Fibroblast of lung (primary cell): ENCODE results near the gene EFCAB7. TPM values are rescaled to one million over a fixed set of nuclear protein-coding genes. Genes with fewer than 3 reads are reported as not detected.

Experiments used
- DNase-seq, 2 donors: peaks; one replicate each; pipeline versions ENCODE4 v3.0.0 to v3.0.0-alpha.2; 2010; ENCODE audit warnings: low read depth in 2 of 2
- H2AFZ ChIP-seq: 2 replicates; pipeline ENCODE4 v1.5.1; 2012; ENCODE audit warnings: low read length, control low read depth, inconsistent platforms
- H3K27ac ChIP-seq: 2 replicates; pipeline ENCODE4 v1.5.1; 2011; ENCODE audit warnings: low read length, control low read depth; ENCODE audit not compliant: insufficient read depth
- H3K27me3 ChIP-seq: 2 replicates; pipeline ENCODE4 v1.5.1; 2011; ENCODE audit warnings: mild to moderate bottlenecking, low read length; ENCODE audit not compliant: control insufficient read depth, insufficient read depth
- H3K36me3 ChIP-seq: 2 replicates; pipeline ENCODE4 v1.5.1; 2011; ENCODE audit warnings: low read length; ENCODE audit not compliant: control insufficient read depth, insufficient read depth
- H3K4me1 ChIP-seq: 2 replicates; pipeline ENCODE4 v1.5.1; 2011; ENCODE audit warnings: low read length; ENCODE audit not compliant: control insufficient read depth, insufficient read depth; ENCODE audit errors: extremely low read depth
- H3K4me2 ChIP-seq: 2 replicates; pipeline ENCODE4 v1.5.1; 2011; ENCODE audit warnings: low read length, control low read depth; ENCODE audit not compliant: insufficient read depth; ENCODE audit errors: extremely low read depth
- H3K4me3 ChIP-seq, 4 experiments: fragments of 200-600 bp in 1 of 4; sonication (generic) in 1 of 4; replicated peaks in 1 of 4; 2 replicates each; pipeline ENCODE4 v1.5.1; 2011 to 2016; ENCODE audit warnings: low read length in 4 of 4, low read depth in 3 of 4, mild to moderate bottlenecking in 3 of 4, control low read depth in 2 of 4, inconsistent platforms in 1 of 4, mixed read lengths in 1 of 4; ENCODE audit not compliant: insufficient read depth in 1 of 4; ENCODE audit errors: control extremely low read depth in 1 of 4
- H3K79me2 ChIP-seq: 2 replicates; pipeline ENCODE4 v1.5.1; 2012; ENCODE audit warnings: mild to moderate bottlenecking, low read length, inconsistent platforms; ENCODE audit not compliant: control insufficient read depth, insufficient read depth
- H3K9ac ChIP-seq: 2 replicates; pipeline ENCODE4 v1.5.1; 2011; ENCODE audit warnings: mild to moderate bottlenecking, low read length, control low read depth; ENCODE audit not compliant: insufficient read depth
- H3K9me3 ChIP-seq: 2 replicates; pipeline ENCODE4 v1.5.1; 2012; ENCODE audit warnings: low read depth, low read length; ENCODE audit not compliant: control insufficient read depth, insufficient read depth
- H4K20me1 ChIP-seq: 2 replicates; pipeline ENCODE4 v1.5.1; 2011; ENCODE audit warnings: low read length; ENCODE audit not compliant: control insufficient read depth, insufficient read depth; ENCODE audit errors: extremely low read depth
- EZH2 ChIP-seq: IDR thresholded peaks from 2 replicates; pipeline ENCODE4 v1.5.1; 2012; ENCODE audit warnings: low read length, control low read depth, mild to moderate bottlenecking; ENCODE audit errors: missing control alignments
- polyA plus RNA-seq, 2 donors: library from polyadenylated mRNA; depleted of rRNA in 1 of 2; stranded (reverse) in 1 of 2; unstranded in 1 of 2; fragments of >200 nt; gene quantifications; 2 replicates each; pipeline ENCODE4 v1.2.1, GENCODE V29; 2011 to 2012; ENCODE audit warnings: missing spikeins in 1 of 2
- total RNA-seq: library from RNA; depleted of rRNA; stranded (reverse); fragments of >200 nt; gene quantifications from 2 replicates; pipeline ENCODE4 v1.2.1, GENCODE V29; 2014
- TF ChIP-seq, protein P1 (sequence below), 2 donors: IDR thresholded peaks in 1 of 2; conservative IDR thresholded peaks in 1 of 2; 1 replicate in 1 of 2; 2 replicates in 1 of 2; pipeline ENCODE4 v1.5.1; 2011 to 2012; ENCODE audit warnings: low read length in 2 of 2, control low read depth in 1 of 2, inconsistent platforms in 1 of 2, low read depth in 1 of 2, mild to moderate bottlenecking in 1 of 2

The EFCAB7 gene
- total and polyA plus RNA-seq, 2 donors (not counting 1 experiment from before 2014, with no cell fraction given) = 4.3 to 9.1 TPM

DNA sequence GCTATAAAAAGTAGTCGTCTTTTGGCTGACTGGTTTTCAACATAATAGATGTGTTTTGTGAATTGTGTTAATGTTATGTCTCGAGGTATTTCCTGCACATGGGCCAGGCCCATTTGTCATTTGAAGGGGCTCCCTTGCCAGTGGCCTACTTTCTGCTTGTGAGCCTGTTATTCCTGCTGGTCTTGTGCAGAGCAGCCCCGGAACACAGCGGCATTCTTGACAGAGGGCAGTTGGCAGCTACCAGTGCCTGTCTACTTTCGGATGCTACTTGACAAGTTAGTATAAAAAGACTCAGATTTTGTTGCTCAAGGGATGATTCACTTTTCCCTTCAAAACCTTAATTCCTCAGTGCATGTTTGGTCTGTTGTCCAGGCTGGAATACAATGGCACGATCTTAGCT is 98.4 kb downstream of the EFCAB7 start:
- Histone ChIP-seq H2AFZ (no peak overlapping the region), H3K4me3 (no peak overlapping the region), H3K27ac (no peak overlapping the region), H3K4me1 (no peaks in the 10 kb centered on the region), H3K36me3 (no peaks in the 10 kb centered on the region), H3K4me2 (no peak overlapping the region), H3K9me3 (no peaks in the 10 kb centered on the region), H3K9ac (no peak overlapping the region), H3K27me3 (no peaks in the 10 kb centered on the region), H3K79me2 (no peaks in the 10 kb centered on the region), H4K20me1 (no peaks in the 10 kb centered on the region)
- TF ChIP-seq, protein P1, sequence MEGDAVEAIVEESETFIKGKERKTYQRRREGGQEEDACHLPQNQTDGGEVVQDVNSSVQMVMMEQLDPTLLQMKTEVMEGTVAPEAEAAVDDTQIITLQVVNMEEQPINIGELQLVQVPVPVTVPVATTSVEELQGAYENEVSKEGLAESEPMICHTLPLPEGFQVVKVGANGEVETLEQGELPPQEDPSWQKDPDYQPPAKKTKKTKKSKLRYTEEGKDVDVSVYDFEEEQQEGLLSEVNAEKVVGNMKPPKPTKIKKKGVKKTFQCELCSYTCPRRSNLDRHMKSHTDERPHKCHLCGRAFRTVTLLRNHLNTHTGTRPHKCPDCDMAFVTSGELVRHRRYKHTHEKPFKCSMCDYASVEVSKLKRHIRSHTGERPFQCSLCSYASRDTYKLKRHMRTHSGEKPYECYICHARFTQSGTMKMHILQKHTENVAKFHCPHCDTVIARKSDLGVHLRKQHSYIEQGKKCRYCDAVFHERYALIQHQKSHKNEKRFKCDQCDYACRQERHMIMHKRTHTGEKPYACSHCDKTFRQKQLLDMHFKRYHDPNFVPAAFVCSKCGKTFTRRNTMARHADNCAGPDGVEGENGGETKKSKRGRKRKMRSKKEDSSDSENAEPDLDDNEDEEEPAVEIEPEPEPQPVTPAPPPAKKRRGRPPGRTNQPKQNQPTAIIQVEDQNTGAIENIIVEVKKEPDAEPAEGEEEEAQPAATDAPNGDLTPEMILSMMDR (conservative IDR thresholded peaks at IDR 0.05 in 1 of 2, IDR thresholded peaks at IDR 0.05 in 1 of 2; ENCODE audit: low read depth in 1 of 2, low read length in 2 of 2) = no peak
- no peak for TF ChIP-seq EZH2
- peak; percentile 34 to 93 for DNase-seq

Other genes starting within 250 kb of the EFCAB7 start
- gene FOXD3, start 201.0 kb upstream of the EFCAB7 start, total RNA-seq = not detected in 2 replicates
- gene FOXD3, start 201.0 kb upstream of the EFCAB7 start, polyA plus RNA-seq = not detected in 2 replicates
- 11.8 and 15.9 TPM in 2 replicates for gene ALG6, start 155.9 kb upstream of the EFCAB7 start, total RNA-seq
- 12.5 and 13.1 TPM in 2 replicates for gene ALG6, start 155.9 kb upstream of the EFCAB7 start, polyA plus RNA-seq
- 12.6 and 21.3 TPM in 2 replicates for gene ITGB3BP, start 300 bp upstream of the EFCAB7 start, total RNA-seq
- gene ITGB3BP, start 300 bp upstream of the EFCAB7 start, polyA plus RNA-seq = 16.7 and 22.5 TPM in 2 replicates
- 51.4 and 66.5 TPM in 2 replicates for gene PGM1, start 69.9 kb downstream of the EFCAB7 start, total RNA-seq
- gene PGM1, start 69.9 kb downstream of the EFCAB7 start, polyA plus RNA-seq = 23.8 and 43.7 TPM in 2 replicates